DMS153 treated with DMSO at 0.1 percent for 48 hours (cell line): ENCODE measurements around the gene COL8A1.
"Not testable (repeated sequence)": the region's sequence is repeated elsewhere in the genome, so short reads cannot be mapped to it uniquely, and the experiment has no call there.

Experiments
- DNase-seq: peaks from one replicate; lab custom pipeline; 2025; ENCODE audit not compliant: unreplicated experiment; lab: John Stamatoyannopoulos, UW

COL8A1 gene

GRCh38 chr3:99638167-99638948 is at the start of gene COL8A1:
COL8A1 (plus strand) TSS chr3:99638594; CDS start chr3:99790683, 152,089 bp downstream.
- no peak for DNase-seq

GRCh38 chr3:99589168-99589567 is 49.2 kb upstream of the COL8A1 start:
- not testable (repeated sequence) for DNase-seq

- DNase-seq: no peak
Observed at GRCh38 chr3:99599894-99600293, 38.5 kb upstream of the COL8A1 start.

DNA sequence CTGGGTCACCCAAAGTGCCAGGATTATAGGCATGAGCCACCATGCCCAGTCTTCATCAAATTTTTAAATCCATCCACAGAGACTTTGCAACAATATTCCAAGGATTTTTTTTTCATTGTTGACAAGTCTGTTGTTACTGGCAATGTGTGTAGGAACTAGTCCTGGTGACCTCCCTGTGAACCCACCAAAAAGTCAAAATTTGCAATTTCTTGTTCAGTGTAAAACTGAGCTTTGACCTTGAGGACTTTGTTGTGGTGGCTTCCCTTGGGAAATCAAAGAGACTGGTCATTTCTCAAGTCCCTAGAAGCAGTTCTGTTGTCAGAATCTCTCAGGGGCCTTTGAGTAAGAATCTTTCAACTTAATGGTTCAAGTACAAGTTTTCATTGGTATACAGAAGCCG is 36.9 kb upstream of the COL8A1 start:
- no peak for DNase-seq

- no peak for DNase-seq
Observed at GRCh38 chr3:99602183-99602582, 36.2 kb upstream of the COL8A1 start.

DNA sequence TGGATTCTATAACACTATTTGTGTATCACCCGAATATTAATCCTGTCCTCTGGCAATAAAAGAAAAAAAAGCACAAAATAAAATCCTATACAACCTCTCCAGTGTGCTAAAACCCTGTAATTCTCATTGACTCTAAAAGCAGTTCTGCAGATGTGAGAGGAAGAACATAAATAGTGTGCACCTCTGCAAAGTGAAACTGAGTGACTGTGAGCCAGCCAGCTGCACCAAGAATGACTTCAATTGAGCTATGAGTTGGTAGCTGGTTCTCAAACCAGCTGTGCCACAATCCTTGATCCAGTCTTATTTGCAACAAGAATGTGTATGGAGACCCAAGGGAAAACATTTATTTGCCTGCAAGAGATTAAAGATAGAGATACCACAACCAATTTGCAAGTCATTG is 31.2 kb upstream of the COL8A1 start:
- no peak for DNase-seq

DNA sequence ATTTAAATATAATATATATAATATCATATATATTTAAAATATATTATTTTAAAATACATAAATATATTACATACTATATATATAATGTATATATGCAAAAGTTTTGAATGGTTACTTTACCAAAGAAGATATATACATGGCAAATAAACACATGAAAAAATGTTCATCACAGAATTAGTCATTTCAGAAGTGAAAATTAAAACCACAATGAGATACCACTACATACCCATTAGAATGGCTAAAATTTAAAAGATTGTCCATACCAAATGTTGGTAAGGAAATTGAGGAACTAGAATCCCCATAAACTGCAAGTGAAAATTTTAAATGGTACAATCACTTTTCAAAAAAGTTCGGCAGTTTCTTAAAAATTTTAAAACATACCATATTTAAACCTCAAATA is 23.6 kb upstream of the COL8A1 start:
- no peak for DNase-seq

DNA sequence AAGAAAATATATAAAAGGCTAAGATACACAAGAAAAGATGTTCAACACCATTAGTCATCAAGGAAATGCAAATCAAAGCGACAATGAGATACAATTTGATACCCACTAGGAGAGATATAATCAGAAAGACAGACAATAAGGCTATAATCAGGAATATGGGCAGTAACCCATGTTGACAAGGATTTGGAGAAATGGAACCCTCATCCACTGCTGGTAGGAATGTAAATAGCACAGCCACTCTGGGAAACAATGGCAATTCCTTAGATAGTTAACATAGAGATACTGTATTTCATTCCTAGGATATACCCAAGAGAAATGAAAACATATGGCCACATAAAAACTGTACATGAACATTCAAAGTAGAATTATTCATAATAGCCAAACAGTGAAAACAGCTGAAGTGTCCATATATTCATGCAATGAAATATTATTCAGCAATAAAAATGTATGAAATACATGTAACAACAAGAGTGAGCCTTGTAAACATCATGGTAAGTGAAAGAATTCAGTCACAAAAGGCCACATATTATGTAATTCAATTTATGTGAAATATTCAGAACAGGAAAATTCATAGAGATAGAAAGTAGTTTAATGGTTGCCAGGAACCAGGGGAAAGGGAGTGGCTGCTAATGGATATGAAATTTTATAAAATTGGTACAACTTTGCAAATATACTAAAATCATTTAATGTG is 18.2 kb upstream of the COL8A1 start:
- DNase-seq: no peak

- DNase-seq: no peak
Observed at GRCh38 chr3:99620976-99621375, 17.4 kb upstream of the COL8A1 start.

DNA sequence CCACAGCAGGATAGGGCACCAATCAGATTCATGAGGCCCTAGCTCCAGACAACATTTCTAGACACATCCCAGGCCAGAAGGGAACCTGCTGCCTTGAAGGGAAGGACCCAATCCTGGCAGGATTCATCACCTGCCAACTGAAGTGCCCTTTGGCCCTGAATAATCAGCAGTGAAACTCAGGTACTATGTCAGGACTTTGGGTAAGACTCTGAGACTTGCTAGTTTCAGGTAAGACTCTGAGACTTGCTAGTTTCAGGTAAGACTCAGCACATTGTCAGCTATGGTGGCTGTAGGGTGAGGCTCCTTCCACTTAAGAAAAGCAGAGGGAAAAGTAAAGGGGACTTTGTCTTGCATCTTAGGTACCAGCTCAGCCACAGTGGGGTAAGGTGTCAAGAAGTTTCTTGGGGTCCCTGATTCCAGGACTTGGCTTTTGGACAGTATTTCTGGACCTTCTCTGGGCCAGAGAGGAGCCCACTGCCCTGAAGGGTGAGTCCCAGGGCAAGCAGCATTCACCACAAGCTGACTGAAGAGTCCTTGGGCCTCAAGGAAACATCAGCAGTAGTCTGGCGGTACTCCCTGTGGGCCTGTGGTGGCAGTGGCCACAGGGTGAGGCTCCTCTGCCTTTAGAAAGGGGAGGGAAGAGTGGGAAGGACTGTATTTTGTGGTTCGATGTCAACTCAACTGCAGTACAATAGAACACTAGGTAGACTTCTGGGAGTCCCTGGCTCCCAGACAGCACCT is 13.7 kb upstream of the COL8A1 start:
- no peak for DNase-seq

DNA sequence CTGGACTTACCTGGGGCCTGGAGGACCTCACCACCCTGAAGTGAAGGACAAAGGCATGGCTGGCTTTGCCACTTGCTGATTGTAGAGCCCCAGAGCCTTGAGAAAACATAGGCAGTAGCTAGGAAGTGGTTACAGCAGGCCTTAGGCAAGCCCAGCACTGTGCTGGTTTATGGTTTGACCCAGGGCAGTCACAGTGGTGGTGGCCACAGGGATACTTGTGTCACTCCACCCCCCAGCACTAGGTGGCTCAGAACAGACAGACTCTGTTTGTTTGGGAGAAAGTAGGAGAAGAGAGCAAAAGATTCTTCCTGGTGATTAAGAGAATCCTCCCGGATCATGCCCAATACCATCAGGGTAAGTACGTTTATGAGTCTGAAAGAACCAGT is 13.2 kb upstream of the COL8A1 start:
- DNase-seq: no peak

DNA sequence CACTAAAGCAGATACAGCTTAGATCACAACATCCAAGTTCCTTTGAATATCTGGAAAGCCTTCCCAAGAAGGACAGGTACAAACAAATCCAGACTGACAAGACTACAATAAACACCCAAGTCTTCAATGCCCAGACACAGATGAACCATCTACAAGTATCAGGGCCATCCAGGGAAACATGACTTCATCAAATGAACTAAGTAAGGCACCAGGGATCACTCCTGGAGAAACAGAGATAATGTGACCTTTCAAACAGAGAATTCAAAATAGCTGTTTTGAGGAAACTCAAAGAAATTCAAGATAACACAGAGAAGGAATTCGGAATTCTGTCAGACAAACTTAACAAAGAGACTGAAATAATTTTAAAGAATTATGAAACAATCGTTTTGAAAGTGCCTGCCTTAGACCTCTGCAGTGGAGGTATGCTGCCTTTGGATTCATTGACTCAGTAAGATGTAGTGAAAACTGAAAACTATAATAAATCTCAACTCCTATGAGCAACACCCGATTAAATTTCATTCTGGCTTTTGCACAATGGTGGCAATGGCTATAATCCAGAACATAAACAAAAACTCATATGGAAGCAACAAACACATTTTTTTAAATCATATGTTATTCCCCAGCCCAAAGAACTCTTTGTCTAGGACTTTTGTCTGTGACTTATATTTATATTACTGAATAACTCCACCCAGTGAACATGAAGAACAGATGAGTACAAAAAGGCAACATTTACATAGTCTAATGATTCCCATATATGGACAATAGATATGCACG is 12.6 kb upstream of the COL8A1 start:
- DNase-seq: no peak

GRCh38 chr3:99626417-99626788 is 12.0 kb upstream of the COL8A1 start:
- DNase-seq: no peak

- no peak for DNase-seq
Observed at GRCh38 chr3:99627062-99627826, 11.2 kb upstream of the COL8A1 start.

DNA sequence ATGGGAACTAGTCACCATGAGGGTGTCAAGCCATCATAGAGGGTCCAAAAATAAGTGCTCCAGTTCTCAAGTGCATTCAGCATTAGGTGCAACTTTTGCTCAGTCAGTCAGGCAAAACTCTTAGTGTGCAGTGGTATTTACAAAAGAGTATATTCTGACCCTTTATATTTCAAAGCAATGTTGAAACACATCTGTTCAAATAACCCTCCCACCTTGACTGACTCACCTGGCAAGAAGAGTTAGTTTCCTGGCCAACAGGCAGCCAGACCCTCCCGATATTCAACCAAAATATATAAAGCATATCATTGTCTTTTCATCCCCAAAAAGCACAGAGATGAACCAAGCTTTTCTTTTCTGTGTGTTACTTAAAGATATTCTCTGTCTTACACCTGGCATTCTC is 7.6 kb upstream of the COL8A1 start:
- DNase-seq: no peak

GRCh38 chr3:99633887-99634558 is 4.4 kb upstream of the COL8A1 start:
- no peak for DNase-seq

DNA sequence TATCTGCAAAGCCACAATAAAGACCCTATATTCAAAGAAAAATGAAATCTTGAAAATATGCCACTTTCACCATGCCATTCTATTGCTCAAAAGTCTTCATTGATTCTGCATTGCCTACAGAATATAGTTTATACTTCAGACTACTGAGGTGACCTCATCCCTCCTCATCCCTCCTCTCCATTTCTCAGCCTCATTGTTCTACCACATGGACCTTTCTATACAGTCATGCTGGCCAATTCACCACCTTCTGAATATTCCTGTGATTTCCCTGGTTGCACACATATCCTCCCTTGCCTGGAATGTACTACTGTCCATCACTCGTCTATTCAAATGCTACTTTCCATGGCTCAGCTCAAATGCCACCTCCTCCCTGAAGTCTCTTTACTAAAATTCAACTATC is 3.5 kb upstream of the COL8A1 start:
- no peak for DNase-seq

DNA sequence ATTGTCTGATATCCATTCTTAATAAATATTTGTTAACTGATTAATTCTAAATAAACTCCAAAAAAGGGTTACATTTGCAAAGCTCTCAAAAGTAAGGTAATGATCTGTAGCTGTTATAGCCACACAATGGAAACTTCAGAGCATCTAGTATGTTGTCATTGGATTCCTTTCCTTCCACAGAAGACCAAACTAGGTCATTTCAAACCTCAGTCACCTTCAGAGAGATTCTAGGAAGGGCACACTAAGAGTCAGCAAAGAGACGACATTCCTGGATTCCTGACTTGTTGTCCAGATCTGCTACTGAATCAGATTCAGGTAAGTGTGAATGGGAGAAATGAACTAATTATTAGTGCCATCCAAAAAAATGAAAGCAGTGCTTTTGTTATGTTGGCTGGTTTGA is 3.0 kb upstream of the COL8A1 start:
- no peak for DNase-seq

DNA sequence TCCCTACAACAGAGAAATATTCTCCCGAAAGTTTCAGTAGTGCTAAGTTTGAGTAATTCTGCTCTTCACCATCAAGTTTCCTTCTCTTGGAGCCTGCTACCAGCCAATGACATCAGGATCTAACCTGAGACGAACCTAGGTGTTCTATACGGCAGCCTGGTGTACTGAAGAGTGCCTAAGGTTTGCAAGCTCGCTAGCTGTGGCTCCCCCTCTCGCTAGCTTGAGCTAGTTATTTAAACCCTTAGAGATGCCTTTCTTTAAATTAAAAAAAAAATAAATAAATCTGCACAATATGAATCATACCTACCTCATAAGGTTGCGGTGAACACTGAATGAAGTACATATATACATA is 1.4 kb upstream of the COL8A1 start:
- DNase-seq: no peak
